Activated T-helper 1 cell treated with Interleukin-2 at 50 U/mL for 16 hours (primary cell): Measurements from ENCODE around the gene MSANTD7.
A peak's percentile ranks its signal among the peaks of the same experiment; 100 is the strongest.
"Not testable (repeated sequence)": the region's sequence is repeated elsewhere in the genome, so short reads cannot be mapped to it uniquely, and the experiment has no call there.

Source experiments
- DNase-seq: peaks from one replicate; pipeline ENCODE4 v3.0.0-alpha.2; 2020; ENCODE audit warnings: low read depth

MSANTD7 gene

DNA sequence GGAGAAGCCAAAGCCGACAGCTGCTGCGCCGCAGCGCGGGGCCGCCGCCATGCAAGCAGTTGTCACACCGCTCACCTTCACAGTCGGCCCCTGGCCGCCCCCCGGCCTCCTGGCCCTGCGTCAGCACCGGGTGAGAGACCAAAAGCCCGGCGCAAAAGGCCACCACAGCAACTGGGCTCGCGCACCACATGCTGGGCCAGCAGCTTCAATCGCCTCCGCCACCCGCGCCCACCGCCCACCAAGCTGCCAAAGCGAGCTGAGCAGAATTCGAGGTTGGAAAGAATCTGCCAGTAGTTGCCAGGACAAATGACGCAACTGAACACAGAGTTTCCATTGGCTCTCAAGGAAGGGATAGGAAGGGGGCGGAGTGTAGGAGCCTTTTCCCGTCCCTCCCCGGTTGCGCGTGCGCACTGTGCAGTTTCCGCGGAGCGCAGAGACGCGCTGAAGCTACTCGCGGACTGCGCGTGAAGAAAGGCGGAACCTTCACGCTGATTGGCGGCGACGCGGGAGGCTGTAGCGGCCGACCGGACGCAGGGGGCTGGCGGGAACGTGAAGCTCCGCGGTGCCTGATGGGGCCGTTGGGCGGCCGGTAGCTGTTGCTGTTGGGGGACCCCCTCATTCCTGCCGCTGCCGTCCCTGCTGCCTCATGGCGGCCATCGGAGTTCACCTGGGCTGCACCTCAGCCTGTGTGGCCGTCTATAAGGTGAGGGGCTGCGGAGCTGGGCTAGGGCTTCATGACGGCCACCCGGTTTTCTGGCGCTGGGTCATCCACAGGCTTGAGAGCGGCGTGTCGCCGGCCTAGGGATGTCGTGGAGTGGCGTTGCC lies at the start of gene MSANTD7, which contains the start of the genes CDNF and HSPA14:
Gene MSANTD7 (plus strand): TSS at position 550 of the 825 bp plus-strand sequence. CDS start 3,979 bp downstream, outside the sequence.
Gene CDNF (minus strand): TSS at position 281 of the 825 bp plus-strand sequence. CDS start 91 bp downstream, at position 190.
Gene HSPA14 (plus strand): TSS at position 550 of the 825 bp plus-strand sequence. CDS start 97 bp downstream, at position 647.
- peak; percentile 99 for DNase-seq

DNA sequence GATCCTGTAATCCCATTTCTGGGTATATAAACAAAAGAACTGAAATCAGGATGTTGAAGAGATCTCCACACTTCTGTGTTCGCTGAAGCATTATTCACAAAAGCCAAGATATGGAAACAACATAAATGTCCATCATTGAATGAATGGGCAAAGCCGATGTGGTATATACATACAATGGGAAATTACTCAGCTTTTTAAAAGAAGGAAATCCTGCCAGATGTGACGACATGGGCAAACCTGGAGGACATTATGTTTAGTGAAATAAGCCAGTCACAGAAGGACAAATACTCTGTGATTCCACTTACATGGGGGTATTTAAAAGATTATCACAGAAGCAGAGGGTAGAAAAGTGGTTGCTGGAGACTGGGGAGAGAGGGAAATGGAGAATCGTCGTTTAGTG lies 39.5 kb upstream of the MSANTD7 start:
- no peak for DNase-seq

DNA sequence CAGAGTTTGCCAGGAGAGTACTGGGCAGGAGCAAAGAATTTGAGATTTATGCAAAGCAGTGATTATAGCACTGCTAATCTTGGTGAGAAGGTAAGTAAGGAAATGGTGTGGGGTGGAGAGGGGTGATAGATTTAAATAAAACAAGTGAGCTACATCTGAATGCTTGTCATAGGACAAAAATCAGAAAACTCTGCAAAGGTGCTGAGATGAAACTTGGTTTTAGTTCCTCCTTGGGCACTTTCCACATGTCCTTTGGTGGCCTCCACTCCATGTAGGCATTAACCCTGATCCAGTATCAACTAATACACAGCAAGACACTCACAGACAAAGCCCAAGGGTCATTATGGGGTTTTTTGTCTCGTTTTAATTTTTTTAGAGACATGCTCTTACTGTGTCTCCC lies 37.7 kb upstream of the MSANTD7 start:
- no peak for DNase-seq

DNA sequence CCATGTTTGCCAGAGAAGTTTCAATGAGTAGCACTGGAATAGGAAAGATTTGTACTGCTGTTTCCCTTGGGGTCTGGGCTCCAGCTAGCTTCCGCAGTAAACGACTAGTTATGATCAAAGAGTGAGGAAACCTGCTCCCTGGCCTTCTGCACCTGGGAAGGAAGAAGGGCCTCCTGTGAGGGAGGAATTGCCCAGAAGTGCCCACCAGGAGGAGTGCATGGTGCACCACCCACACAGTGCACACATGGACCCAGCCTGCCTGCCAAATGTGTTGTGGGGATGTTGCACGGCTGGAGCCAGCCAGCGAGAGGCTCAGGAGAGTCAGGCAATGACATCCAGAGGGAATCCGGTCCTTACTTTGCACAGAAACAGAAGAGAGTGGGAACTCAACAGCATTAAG lies 36.4 kb upstream of the MSANTD7 start:
- no peak for DNase-seq

DNA sequence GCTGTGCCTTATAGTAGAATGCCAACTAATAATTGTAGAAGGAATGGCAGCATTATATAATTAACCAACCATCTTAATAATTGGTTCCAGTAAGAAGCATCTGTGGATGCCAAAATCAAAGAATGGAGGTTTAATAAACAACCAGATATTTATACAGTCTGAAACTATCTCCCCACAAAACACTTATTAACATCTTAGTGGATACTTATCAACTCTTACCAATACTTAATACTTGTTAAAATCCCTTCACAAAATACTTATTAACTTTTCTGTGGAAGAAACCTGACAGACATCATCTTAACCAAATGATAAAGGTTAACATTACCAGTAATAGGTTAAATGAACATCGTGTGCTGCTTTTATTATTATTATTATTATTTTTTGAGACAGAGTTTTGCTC lies 34.3 kb upstream of the MSANTD7 start:
- DNase-seq, result no peak

- DNase-seq, result no peak
These were observed 31.8 kb upstream of the MSANTD7 start for GRCh38 chr10:14806318-14806717.

GRCh38 chr10:14810969-14811953 lies 26.8 kb upstream of the MSANTD7 start:
- DNase-seq, result no peak

GRCh38 chr10:14812271-14812670 lies 25.8 kb upstream of the MSANTD7 start:
- DNase-seq, result no peak

DNA sequence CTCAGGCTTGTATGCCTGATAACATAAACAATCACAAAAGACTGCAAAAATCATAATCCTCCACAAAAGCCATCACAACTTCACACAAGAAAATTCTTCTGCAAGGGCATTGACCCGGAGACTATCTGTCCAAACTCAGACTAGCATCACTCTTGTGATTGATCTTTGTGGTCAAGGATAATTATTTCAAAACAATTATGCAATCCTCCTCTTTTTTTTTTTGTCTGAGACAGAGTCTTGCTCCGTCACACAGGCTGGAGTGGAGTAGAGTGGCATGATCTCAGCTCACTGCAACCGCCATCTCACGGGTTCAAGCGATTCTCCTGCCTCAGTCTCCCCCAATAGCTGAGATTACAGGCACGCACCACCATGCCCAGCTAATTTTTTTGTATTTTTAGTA lies 22.4 kb upstream of the MSANTD7 start:
- DNase-seq, result no peak

DNA sequence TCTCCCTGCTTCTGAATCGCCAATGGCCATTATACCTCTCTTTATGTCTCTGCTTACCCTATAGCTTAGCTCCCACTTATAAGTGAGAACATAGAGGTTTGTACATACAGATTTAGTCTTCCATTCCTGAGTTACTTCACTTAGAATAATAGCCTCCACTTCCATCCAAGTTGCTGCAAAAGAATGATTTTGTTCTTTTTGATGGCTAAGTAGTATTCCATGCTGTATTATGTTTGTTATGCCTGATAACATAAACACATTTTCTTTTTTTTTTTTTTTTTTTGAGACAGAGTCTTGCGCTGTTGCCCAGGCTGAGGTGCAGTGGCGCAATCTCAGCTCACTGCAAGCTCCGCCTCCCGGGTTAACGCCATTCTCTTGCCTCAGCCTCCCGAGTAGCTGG lies 21.4 kb upstream of the MSANTD7 start:
- DNase-seq, result not testable (repeated sequence)

GRCh38 chr10:14820010-14820774 lies 17.9 kb upstream of the MSANTD7 start:
- DNase-seq, result no peak

- DNase-seq, result no peak
These were observed 17.3 kb upstream of the MSANTD7 start for GRCh38 chr10:14820775-14821154.

- DNase-seq, result no peak
These were observed 16.3 kb upstream of the MSANTD7 start for GRCh38 chr10:14821635-14822375.

GRCh38 chr10:14822879-14823755 lies 15.0 kb upstream of the MSANTD7 start:
- DNase-seq, result no peak

DNA sequence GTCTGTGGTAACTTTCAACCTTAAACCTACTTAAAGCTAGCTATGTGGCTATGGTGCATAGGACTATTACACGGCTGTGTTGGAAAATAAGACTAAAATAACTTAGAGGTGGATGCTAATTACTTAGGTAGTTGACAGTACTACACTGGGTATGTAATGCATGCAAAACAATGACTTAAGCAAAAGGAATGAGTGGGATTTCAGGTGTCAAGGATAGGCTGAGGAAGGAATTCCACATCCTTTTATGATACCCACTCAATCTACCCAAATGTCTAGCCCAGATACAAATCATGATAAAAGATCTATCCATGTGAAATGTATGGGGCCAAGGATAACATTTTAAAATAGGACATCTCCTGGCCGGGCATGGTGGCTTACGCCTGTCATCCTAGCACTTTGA lies 14.1 kb upstream of the MSANTD7 start:
- no peak for DNase-seq

GRCh38 chr10:14826076-14826829 lies 11.9 kb upstream of the MSANTD7 start:
- DNase-seq, result no peak

DNA sequence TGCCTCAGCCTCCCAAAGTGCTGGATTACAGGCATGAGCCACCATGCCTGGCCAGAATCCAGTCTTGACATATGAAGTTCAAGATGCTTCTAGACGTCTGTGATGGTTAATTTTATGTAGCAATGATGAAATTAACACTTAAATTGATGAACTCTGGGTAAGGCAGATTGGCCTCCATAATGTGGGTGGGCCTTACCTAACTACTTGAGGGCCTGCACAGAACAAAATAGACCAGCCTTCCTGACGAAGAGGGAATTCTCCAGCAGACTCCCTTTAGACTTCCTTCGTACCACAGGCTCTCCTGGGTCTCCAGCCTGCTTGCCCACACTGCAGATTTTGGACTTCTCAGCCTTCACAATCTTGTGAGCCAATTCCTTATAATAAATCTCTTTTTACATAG lies 5.0 kb upstream of the MSANTD7 start:
- no peak for DNase-seq

- no peak for DNase-seq
These were observed 1.9 kb upstream of the MSANTD7 start for GRCh38 chr10:14836208-14836607.

DNA sequence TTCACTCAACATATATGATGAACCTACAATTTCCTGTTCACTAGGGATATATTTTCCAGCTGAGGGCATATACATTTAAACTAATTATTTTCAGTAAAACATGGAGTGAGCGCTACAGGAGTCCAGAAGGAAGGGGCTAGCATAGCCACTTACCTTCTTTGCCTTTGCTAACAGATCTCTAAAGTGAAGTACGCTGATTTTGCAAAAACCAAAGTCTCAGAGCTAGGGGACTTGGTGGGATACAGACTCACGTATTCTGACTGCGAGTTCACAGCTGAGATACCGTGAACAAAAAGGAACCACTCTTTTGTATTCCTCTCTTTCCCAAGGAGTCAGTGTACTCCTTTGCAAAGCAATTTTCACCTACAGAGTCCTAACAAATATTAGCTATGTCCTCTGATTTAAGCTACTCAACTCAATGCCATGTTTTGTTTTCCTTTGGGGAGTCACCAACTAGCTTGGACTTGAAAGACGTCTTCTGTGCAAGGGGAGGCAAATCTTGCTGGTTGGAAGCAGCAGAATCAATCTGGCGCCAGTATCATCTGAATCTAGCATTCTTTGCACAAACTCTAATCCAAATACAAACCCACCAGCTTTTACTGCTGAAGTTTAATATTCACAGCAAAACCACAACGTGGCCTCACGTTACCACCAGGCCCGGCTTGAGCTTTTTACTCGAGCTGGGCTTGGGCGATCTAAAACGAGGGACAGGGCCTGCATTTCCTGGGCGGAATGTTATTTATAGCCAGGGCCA lies 926 bp upstream of the MSANTD7 start:
- no peak for DNase-seq
